ENCODE results near the gene OR52E4. TPM values are rescaled to one million over a fixed set of nuclear protein-coding genes. Genes with fewer than 3 reads are reported as not detected.

The OR52E4 gene
- not detected in 2 replicates for total RNA-seq (ENCODE audit: low replicate concordance)

DNA sequence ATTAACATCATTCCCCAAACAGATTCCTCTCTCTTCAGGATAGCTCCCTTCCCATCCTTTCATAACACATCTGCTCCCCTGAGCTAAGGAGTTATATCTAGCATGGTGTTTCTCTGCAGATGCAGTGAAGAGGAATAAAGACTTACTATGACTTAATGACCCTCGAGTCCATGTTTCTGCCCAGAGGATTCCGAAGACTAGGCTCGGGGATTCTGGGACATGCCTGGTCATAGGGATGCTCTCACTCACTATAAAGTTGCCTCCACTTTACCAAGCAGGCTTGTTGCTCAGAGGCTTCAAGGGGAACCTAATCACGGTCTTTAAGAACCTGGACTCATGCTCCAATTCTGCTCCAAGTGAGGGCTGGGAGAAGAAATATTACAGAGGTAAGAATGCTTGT is at the start of gene OR52E4:
Gene OR52E4 (plus strand): TSS at position 301 of the 400 bp plus-strand sequence. CDS start 3,664 bp downstream, outside the sequence.

DNA sequence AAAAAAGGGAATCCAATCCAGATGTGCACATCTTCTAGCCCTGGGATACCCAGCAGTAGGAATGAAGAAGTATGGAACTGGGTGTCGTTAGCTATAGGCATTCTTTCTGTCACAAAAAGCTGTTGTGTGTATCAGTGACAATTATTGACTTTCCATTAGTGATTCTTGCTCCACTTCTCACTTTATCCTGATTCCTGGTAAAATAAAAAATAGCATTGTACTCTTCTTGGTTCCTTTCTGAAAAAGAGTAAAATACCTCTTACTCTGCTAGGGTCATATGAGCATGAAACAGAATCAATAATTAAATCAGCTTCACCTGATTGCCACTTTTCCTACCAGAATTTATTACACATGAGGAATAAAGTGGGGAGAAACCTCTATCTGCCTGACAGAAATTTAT is 38.6 kb upstream of the OR52E4 start, which contains the start of gene OR52E6:
Gene OR52E6 (minus strand): TSS at position 101 of the 400 bp plus-strand sequence. CDS start 0 bp downstream, at position 101.

GRCh38 chr11:5857590-5857989 is 22.8 kb upstream of the OR52E4 start, which contains the start of gene OR52E8:
Gene OR52E8 (minus strand): TSS chr11:5857690. CDS start chr11:5857690, 0 bp downstream.

GRCh38 chr11:5892908-5893307 is 12.5 kb downstream of the OR52E4 start, which contains the start of gene OR52E5:
Gene OR52E5 (plus strand): TSS chr11:5893208. CDS start chr11:5900777, 7,569 bp downstream.

Other genes starting within 250 kb of the OR52E4 start
- 16.1 and 48.1 TPM in 2 replicates for gene TRIM5, start 195.6 kb upstream of the OR52E4 start, total RNA-seq (ENCODE audit: low replicate concordance)
- gene TRIM22, start 190.8 kb upstream of the OR52E4 start, total RNA-seq (ENCODE audit: low replicate concordance), result 73.4 and 161 TPM in 2 replicates
- not detected in 2 replicates for gene OR56B1, start 144.2 kb upstream of the OR52E4 start, total RNA-seq (ENCODE audit: low replicate concordance)
- gene OR52N4, start 126.4 kb upstream of the OR52E4 start, total RNA-seq (ENCODE audit: low replicate concordance), result not detected in 2 replicates
- not detected in 2 replicates for gene OR52N5, start 97.3 kb upstream of the OR52E4 start, total RNA-seq (ENCODE audit: low replicate concordance)
- not detected in 2 replicates for gene OR52N1, start 89.4 kb upstream of the OR52E4 start, total RNA-seq (ENCODE audit: low replicate concordance)
- not detected in 2 replicates for gene OR52N2, start 71.7 kb upstream of the OR52E4 start, total RNA-seq (ENCODE audit: low replicate concordance)
- not detected in 2 replicates for gene OR52E6, start 38.7 kb upstream of the OR52E4 start, total RNA-seq (ENCODE audit: low replicate concordance)
- gene OR52E8, start 22.9 kb upstream of the OR52E4 start, total RNA-seq (ENCODE audit: low replicate concordance), result not detected in 2 replicates
- not detected in 2 replicates for gene OR52E5, start 12.6 kb downstream of the OR52E4 start, total RNA-seq (ENCODE audit: low replicate concordance)
- gene OR56A3, start 61.6 kb downstream of the OR52E4 start, total RNA-seq (ENCODE audit: low replicate concordance), result not detected in 2 replicates
- gene OR56A5, start 87.9 kb downstream of the OR52E4 start, total RNA-seq (ENCODE audit: low replicate concordance), result not detected in 2 replicates
- gene OR52L1, start 106.4 kb downstream of the OR52E4 start, total RNA-seq (ENCODE audit: low replicate concordance), result not detected in 2 replicates
- not detected in 2 replicates for gene OR56A4, start 126.3 kb downstream of the OR52E4 start, total RNA-seq (ENCODE audit: low replicate concordance)
- gene OR56A1, start 150.1 kb downstream of the OR52E4 start, total RNA-seq (ENCODE audit: low replicate concordance), result not detected in 2 replicates
- gene OR56B4, start 227.1 kb downstream of the OR52E4 start, total RNA-seq (ENCODE audit: low replicate concordance), result not detected in 2 replicates